IMR-90 (cell line): ENCODE results near the gene PIGU. TPM values are rescaled to one million over a fixed set of nuclear protein-coding genes. Genes with fewer than 3 reads are reported as not detected.

Experiments
- ATAC-seq: fragments of 200-7000 bp; cut with Tn5 transposase; 2 replicates; pipeline ENCODE4 v1.9.1; 2020; ENCODE audit warnings: low read depth, mild to moderate bottlenecking, moderate library complexity
- BruUV-seq: library from RNA; stranded (reverse); fragments of 400-500 nt; replicated peaks from 2 replicates; lab custom pipeline; 2021; lab: Mats Ljungman, UMichigan
- CTCF ChIA-PET: fragments of 300-600 bp; formaldehyde crosslinking; extraction: SDS; loops from one replicate; lab custom pipeline; 2021; ENCODE audit warnings: antibody characterized with exemption; lab: Yijun Ruan, JAX
- POLR2A ChIA-PET: fragments of 300-600 bp; sonication (Branson Sonifier 250); formaldehyde crosslinking; loops from one replicate; lab custom pipeline; 2022; ENCODE audit warnings: antibody characterized with exemption; ENCODE audit not compliant: unreplicated experiment; lab: Charles Lee
- DNase-seq: peaks from one replicate; pipeline ENCODE4 v3.0.0; 2013
- H2AFZ ChIP-seq: replicated peaks from 2 replicates; pipeline ENCODE3; 2013; ENCODE audit warnings: low read length, mild to moderate bottlenecking; ENCODE audit not compliant: poor library complexity
- H2AK5ac ChIP-seq: 2 replicates; pipeline ENCODE4 v1.6.1; 2013; ENCODE audit warnings: low read depth, low read length, inconsistent platforms
- H2AK9ac ChIP-seq: replicated peaks from 2 replicates; pipeline ENCODE3; 2013; ENCODE audit warnings: mild to moderate bottlenecking, low read depth, low read length, moderate library complexity; ENCODE audit not compliant: poor library complexity
- H2BK120ac ChIP-seq: 2 replicates; pipeline ENCODE4 v1.6.1; 2013; ENCODE audit warnings: low read depth, low read length, inconsistent platforms
- H2BK15ac ChIP-seq: 3 replicates; pipeline ENCODE4 v1.6.1; 2013; ENCODE audit warnings: low read depth, low read length, inconsistent platforms
- H2BK20ac ChIP-seq: 2 replicates; pipeline ENCODE4 v1.6.1; 2013; ENCODE audit warnings: low read depth, mild to moderate bottlenecking, inconsistent platforms, low read length, moderate library complexity
- H2BK5ac ChIP-seq: 2 replicates; pipeline ENCODE4 v1.6.1; 2013; ENCODE audit warnings: mild to moderate bottlenecking, low read depth, low read length, inconsistent platforms; ENCODE audit not compliant: poor library complexity, severe bottlenecking
- H3K14ac ChIP-seq: replicated peaks from 2 replicates; pipeline ENCODE4 v1.6.1; 2013; ENCODE audit warnings: low read depth, low read length, inconsistent platforms
- H3K18ac ChIP-seq: 2 replicates; pipeline ENCODE4 v1.6.1; 2013; ENCODE audit warnings: low read depth, low read length, control low read depth
- H3K23ac ChIP-seq: 2 replicates; pipeline ENCODE4 v1.6.1; 2013; ENCODE audit warnings: low read depth, low read length, inconsistent platforms
- H3K27ac ChIP-seq: 2 replicates; pipeline ENCODE4 v1.5.1; 2013; ENCODE audit warnings: mild to moderate bottlenecking, control low read depth, low read length; ENCODE audit not compliant: insufficient read depth
- H3K27me3 ChIP-seq: 2 replicates; pipeline ENCODE4 v1.6.1; 2013; ENCODE audit warnings: low read length; ENCODE audit not compliant: control insufficient read depth, insufficient read depth
- H3K36me3 ChIP-seq: 2 replicates; pipeline ENCODE4 v1.6.1; 2013; ENCODE audit warnings: low read length, mixed read lengths; ENCODE audit not compliant: control insufficient read depth, insufficient read depth
- H3K4ac ChIP-seq: 2 replicates; pipeline ENCODE4 v1.6.1; 2013; ENCODE audit warnings: low read depth, low read length, inconsistent platforms
- H3K4me1 ChIP-seq: 2 replicates; pipeline ENCODE4 v1.6.1; 2013; ENCODE audit warnings: low read length, mixed read lengths; ENCODE audit not compliant: control insufficient read depth, insufficient read depth
- H3K4me2 ChIP-seq: 2 replicates; pipeline ENCODE4 v1.6.1; 2013; ENCODE audit warnings: low read depth, mild to moderate bottlenecking, control low read depth, low read length, moderate library complexity
- H3K4me3 ChIP-seq: 2 replicates; pipeline ENCODE4 v1.5.1; 2013; ENCODE audit warnings: low read depth, mild to moderate bottlenecking, control low read depth, low read length, moderate library complexity; ENCODE audit not compliant: insufficient read depth
- H3K56ac ChIP-seq: 2 replicates; pipeline ENCODE4 v1.6.1; 2013; ENCODE audit warnings: low read length, inconsistent platforms; ENCODE audit not compliant: insufficient read depth; ENCODE audit errors: extremely low read depth
- H3K79me1 ChIP-seq, 2 experiments: 2 replicates each; pipeline ENCODE4 v1.6.1; 2013; ENCODE audit warnings: low read length in 2 of 2, inconsistent platforms in 1 of 2, low read depth in 1 of 2
- H3K9ac ChIP-seq: 2 replicates; pipeline ENCODE4 v1.6.1; 2013; ENCODE audit warnings: low read depth, low read length, control low read depth
- H3K9me1 ChIP-seq: 2 replicates; pipeline ENCODE4 v1.6.1; 2013; ENCODE audit warnings: low read length, inconsistent platforms; ENCODE audit not compliant: insufficient read depth
- H3K9me3 ChIP-seq: 2 replicates; pipeline ENCODE4 v1.6.1; 2013; ENCODE audit warnings: low read length; ENCODE audit not compliant: control insufficient read depth, insufficient read depth
- H4K20me1 ChIP-seq: 2 replicates; pipeline ENCODE4 v1.6.1; 2013; ENCODE audit warnings: low read length, inconsistent platforms; ENCODE audit not compliant: insufficient read depth
- H4K5ac ChIP-seq: 2 replicates; pipeline ENCODE4 v1.6.1; 2013; ENCODE audit warnings: mild to moderate bottlenecking, low read depth, low read length, control low read depth
- H4K8ac ChIP-seq, 2 experiments: 2 replicates each; pipeline ENCODE4 v1.6.1; 2013; ENCODE audit warnings: low read depth in 2 of 2, low read length in 2 of 2, control low read depth in 1 of 2, inconsistent platforms in 1 of 2
- H4K91ac ChIP-seq: 2 replicates; pipeline ENCODE4 v1.6.1; 2013; ENCODE audit warnings: low read depth, low read length, inconsistent platforms; ENCODE audit not compliant: insufficient read depth
- CEBPB ChIP-seq: IDR thresholded peaks from 2 replicates; pipeline ENCODE4 v1.6.1; 2012; ENCODE audit warnings: low read depth, low read length, improper control_type of control experiment
- CHD1 ChIP-seq: IDR thresholded peaks from 2 replicates; pipeline ENCODE4 v1.6.1; 2012; ENCODE audit warnings: low read depth, low read length, improper control_type of control experiment
- FOS ChIP-seq: fragments of 150-350 bp; IDR thresholded peaks from 2 replicates; pipeline ENCODE4 v1.6.1; 2016; ENCODE audit warnings: low read depth, low read length
- MAFK ChIP-seq: IDR thresholded peaks from 2 replicates; pipeline ENCODE4 v1.6.1; 2012; ENCODE audit warnings: low read depth, low read length, improper control_type of control experiment
- MXI1 ChIP-seq: IDR thresholded peaks from 2 replicates; pipeline ENCODE4 v1.6.1; 2012; ENCODE audit warnings: low read depth, mild to moderate bottlenecking, low read length, moderate library complexity, borderline replicate concordance
- NFE2L2 ChIP-seq: fragments of 150-350 bp; IDR thresholded peaks from 2 replicates; pipeline ENCODE4 v1.6.1; 2016; ENCODE audit warnings: low read depth, mild to moderate bottlenecking, low read length
- RAD21 ChIP-seq: IDR thresholded peaks from 2 replicates; pipeline ENCODE4 v1.6.1; 2012; ENCODE audit warnings: low read length, improper control_type of control experiment
- RFX5 ChIP-seq: IDR thresholded peaks from 2 replicates; pipeline ENCODE4 v1.8.0; 2012; ENCODE audit warnings: low read depth, mild to moderate bottlenecking, low read length, moderate library complexity
- SMC3 ChIP-seq: fragments of 150-350 bp; IDR thresholded peaks from 2 replicates; pipeline ENCODE4 v1.6.1; 2016; ENCODE audit warnings: low read depth, mild to moderate bottlenecking, antibody characterized with exemption, low read length, moderate library complexity
- USF2 ChIP-seq: fragments of 150-350 bp; IDR thresholded peaks from 2 replicates; pipeline ENCODE4 v1.6.1; 2017; ENCODE audit warnings: mild to moderate bottlenecking, antibody characterized with exemption, low read length, low read depth
- dilution Hi-C: fragments of 300-500 bp; cut with HindIII; formaldehyde crosslinking; loops from one replicate; pipeline ENCODE4 v1.14.3; 2018; ENCODE audit warnings: low sequenced_read_pairs; ENCODE audit not compliant: unreplicated experiment
- in situ Hi-C: fragments of 300-500 bp; cut with MboI; formaldehyde crosslinking; loops from 3 replicates; pipeline ENCODE4 v1.14.3; 2019; ENCODE audit warnings: low sequenced_read_pairs, inconsistent platforms, mixed read lengths
- intact Hi-C: fragments of 100-400 bp; cut with micrococcal nuclease; formaldehyde crosslinking; loops from 2 replicates; pipeline ENCODE4 v1.10.0; 2022
- polyA plus RNA-seq, 3 experiments: library from polyadenylated mRNA; depleted of rRNA; stranded (reverse); fragments of >200 nt; gene quantifications; 2 replicates each; pipeline ENCODE4 v1.2.3, GENCODE V29; 2012; ENCODE audit warnings: low replicate concordance in 1 of 3
- total RNA-seq: library from RNA; depleted of rRNA; stranded (reverse); fragments of >200 nt; gene quantifications from 2 replicates; pipeline ENCODE4 v1.2.3, GENCODE V29; 2012
- TF ChIP-seq, protein P1 (sequence below): fragments of 150-350 bp; IDR thresholded peaks from 2 replicates; pipeline ENCODE4 v1.6.1; 2016; ENCODE audit warnings: low read depth, mild to moderate bottlenecking, low read length, moderate library complexity, borderline replicate concordance
- TF ChIP-seq, protein P2 (sequence below): conservative IDR thresholded peaks from 2 replicates; pipeline ENCODE4 v1.5.1; 2012; ENCODE audit warnings: mild to moderate bottlenecking, low read depth, low read length, improper control_type of control experiment

The PIGU gene
- total and polyA plus RNA-seq, 2 of the 4 experiments (the other 2 are of a cell fraction): 11.1 to 31.1 TPM

- H3K9me3 ChIP-seq: no peaks in the 10 kb centered on the region
- H3K14ac ChIP-seq: 0 out of 2 replicates have a peak overlapping the region, but pooled peaks have one; percentile 12
- in situ Hi-C loops (no loop called here), intact Hi-C loops (no loop called here), dilution Hi-C loops (no loop called here)
- H3K23ac ChIP-seq: no peak overlapping the region
- no peaks in the 10 kb centered on the region for H3K27me3 ChIP-seq
- no peak overlapping the region for H2BK15ac ChIP-seq
- no peak overlapping the region for H3K4me2 ChIP-seq
- H3K9ac ChIP-seq: no peak overlapping the region
- ATAC-seq: no peak
- H2BK20ac ChIP-seq: no peak overlapping the region
- no peak overlapping the region for H2BK5ac ChIP-seq
- no peak overlapping the region for H2AK9ac ChIP-seq
- H2AK5ac ChIP-seq: no peak overlapping the region
- no peak overlapping the region for H2BK120ac ChIP-seq
- TF ChIP-seq NFE2L2 (no peak), SMC3 (no peak), RAD21 (no peak), CEBPB (no peak), RFX5 (no peak), CHD1 (no peak), MAFK (no peak), FOS (no peak), USF2 (no peak), MXI1 (no peak)
- TF ChIP-seq, protein P1, sequence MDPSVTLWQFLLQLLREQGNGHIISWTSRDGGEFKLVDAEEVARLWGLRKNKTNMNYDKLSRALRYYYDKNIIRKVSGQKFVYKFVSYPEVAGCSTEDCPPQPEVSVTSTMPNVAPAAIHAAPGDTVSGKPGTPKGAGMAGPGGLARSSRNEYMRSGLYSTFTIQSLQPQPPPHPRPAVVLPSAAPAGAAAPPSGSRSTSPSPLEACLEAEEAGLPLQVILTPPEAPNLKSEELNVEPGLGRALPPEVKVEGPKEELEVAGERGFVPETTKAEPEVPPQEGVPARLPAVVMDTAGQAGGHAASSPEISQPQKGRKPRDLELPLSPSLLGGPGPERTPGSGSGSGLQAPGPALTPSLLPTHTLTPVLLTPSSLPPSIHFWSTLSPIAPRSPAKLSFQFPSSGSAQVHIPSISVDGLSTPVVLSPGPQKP: no peak
- TF ChIP-seq, protein P2, sequence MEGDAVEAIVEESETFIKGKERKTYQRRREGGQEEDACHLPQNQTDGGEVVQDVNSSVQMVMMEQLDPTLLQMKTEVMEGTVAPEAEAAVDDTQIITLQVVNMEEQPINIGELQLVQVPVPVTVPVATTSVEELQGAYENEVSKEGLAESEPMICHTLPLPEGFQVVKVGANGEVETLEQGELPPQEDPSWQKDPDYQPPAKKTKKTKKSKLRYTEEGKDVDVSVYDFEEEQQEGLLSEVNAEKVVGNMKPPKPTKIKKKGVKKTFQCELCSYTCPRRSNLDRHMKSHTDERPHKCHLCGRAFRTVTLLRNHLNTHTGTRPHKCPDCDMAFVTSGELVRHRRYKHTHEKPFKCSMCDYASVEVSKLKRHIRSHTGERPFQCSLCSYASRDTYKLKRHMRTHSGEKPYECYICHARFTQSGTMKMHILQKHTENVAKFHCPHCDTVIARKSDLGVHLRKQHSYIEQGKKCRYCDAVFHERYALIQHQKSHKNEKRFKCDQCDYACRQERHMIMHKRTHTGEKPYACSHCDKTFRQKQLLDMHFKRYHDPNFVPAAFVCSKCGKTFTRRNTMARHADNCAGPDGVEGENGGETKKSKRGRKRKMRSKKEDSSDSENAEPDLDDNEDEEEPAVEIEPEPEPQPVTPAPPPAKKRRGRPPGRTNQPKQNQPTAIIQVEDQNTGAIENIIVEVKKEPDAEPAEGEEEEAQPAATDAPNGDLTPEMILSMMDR: no peak
- peaks cover 15 to 51% of the 10 kb centered on the region in 2 experiments for H3K79me1 ChIP-seq
- no peaks in the 10 kb centered on the region for H4K20me1 ChIP-seq
- H4K8ac ChIP-seq: no peak overlapping the region
- H4K5ac ChIP-seq: no peak overlapping the region
- H2AFZ ChIP-seq: no peak overlapping the region
- POLR2A ChIA-PET: no interaction called here
- no TSS peak for BruUV-seq
- H3K4me1 ChIP-seq: peaks cover 7% of the 10 kb centered on the region; the same call in 1 of the 2 replicates
- CTCF ChIA-PET: no interaction called here
- H3K18ac ChIP-seq: no peak overlapping the region
- no peak overlapping the region for H4K91ac ChIP-seq
- no peak overlapping the region for H3K27ac ChIP-seq
- no peak overlapping the region for H3K4ac ChIP-seq
- peaks cover 8% of the 10 kb centered on the region for H3K9me1 ChIP-seq
- DNase-seq: no peak
- no peak overlapping the region for H3K4me3 ChIP-seq
- peaks cover 14% of the 10 kb centered on the region for H3K36me3 ChIP-seq
- H3K56ac ChIP-seq: no peak overlapping the region
Observed at GRCh38 chr20:34512955-34513419, 163.9 kb downstream of the PIGU start.
